ENCODE results near the gene APCDD1L. TPM values are rescaled to one million over a fixed set of nuclear protein-coding genes. Genes with fewer than 3 reads are reported as not detected.
A peak's percentile ranks its signal among the peaks of the same experiment; 100 is the strongest.

APCDD1L gene
- total RNA-seq, 2 donors from 2014 or later = 0.40 to 0.50 TPM

DNA sequence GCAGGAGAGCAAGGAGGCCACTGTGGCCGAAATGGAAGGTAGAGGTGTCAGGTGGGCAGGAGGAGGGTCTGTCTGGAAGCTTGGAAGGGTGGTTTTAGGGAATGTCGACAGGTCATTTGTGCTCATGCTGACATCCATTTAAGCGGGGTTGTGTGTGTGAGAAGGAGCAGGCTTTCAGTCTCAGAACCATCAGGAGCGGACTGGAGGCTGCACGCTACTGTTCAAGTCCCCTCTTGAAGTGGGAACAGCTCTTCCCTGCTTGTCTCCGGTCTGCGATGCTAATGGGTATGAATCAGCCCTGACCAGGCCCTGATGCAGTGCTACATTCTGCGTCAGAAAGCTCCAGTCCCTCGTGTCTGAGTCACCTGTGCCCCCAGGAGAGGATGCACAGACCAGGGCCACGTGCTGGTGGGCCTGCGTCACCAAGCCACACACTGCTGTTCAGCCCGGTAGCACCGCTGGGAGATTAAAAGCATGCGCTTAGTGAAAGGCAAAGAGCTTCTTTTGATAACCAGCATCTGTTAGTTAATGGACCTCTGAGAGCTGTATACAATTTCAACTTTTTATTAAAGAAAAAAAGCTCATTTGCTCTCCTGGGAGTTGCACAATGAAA, 58.0 kb downstream of the APCDD1L start:
- ATAC-seq (no peak), DNase-seq (no peak)
- intact Hi-C loops (cut with DNase I, micrococcal nuclease) = no loop called here

DNA sequence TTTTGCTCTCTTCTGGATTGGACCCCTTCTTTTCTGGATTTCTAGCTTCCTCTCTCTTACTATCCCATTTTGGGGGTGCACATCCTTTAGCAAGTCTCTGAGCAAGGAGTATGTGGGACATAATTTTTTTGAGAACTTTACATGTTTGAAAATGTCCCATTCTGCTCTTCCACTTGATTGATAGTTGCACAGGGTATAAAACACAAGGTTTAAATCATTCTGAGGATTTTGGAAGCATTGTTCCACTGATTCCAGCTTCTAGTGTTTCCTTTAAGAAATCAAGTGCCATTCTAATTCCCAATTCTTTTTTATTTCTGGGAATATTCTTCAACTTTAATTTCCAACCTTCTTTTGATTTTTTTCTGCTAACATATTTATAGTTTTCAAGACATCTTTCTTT, 60.7 kb downstream of the APCDD1L start:
- no peak for DNase-seq
- ATAC-seq = no peak
- intact Hi-C loops (cut with DNase I, micrococcal nuclease) = loop anchor here in 1 of 2 donors (2.0 kb wide), 1 partner anchor 30 kb away; no protein-coding TSS in a partner anchor

DNA sequence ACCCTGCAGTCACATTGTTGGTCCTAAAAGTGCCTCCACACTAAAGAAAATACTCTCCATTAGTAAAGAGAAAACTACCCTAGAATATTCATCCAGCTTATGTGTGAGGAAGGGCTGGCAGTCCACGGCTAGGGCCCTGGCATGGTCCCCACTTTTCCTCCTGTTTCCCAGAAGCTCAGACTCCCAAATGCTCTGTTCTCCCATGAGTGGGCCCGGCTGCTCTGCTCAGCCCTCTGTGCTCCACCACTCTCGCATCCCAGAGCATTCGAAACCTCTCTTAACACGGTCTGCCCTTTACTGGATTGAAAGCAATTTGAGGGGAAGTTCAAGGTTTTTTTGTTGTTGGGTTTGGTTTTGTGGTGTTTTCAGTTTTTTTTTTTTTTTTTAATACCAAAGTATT, 61.8 kb downstream of the APCDD1L start:
- intact Hi-C loops (cut with DNase I, micrococcal nuclease) = no loop called here
- no peak for DNase-seq
- ATAC-seq = no peak

DNA sequence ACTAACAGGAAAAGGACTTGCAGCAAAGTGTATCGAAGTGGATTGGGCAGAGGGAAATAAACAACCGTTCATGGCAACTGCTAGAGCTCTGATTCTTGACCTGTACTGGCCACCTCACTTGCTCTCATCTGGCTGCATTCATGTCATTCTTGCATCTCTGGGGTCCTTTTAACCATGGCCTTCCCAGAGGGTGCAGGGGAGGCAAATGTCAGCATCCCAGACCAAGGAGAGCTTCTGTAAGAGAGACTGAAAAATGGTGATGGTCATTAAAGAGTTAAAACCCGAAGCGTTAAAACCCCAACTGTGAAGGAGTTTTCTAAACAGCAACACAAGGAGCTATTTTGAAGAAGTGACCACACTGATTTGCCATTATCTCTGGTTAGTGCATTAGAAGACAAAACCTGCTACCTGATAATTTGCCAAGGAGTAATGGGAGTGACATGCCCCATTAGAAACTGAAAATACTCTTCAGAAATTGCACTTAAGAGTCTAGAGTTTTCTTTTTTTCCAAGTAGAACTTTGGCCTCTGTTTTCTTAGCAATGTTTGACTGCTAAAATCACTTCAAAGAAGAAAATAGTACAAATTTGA, 62.4 kb downstream of the APCDD1L start:
- no peak for DNase-seq
- intact Hi-C loops (cut with DNase I, micrococcal nuclease) = no loop called here
- ATAC-seq = no peak

DNA sequence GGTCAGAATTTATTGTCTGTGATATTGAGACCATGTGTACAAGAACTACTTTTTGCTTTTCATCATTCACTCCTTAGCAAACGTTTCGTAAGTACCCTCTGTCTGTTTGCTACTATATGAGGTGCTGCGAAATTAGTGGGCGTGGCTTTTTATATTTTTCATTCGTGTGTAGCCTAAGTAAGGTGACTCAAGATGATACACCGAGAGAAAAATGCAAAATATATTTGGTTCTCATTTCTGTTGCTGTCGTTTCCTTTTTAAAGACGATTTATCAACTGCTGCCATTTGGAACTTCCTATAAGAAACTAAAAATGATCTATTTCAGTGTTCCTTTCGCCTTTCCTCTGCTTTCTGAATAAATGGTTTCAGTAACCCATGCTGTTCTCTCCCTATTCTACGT, 64.9 kb downstream of the APCDD1L start:
- intact Hi-C loops (cut with DNase I, micrococcal nuclease) = no loop called here
- no peak for DNase-seq
- peak; percentile 34 for ATAC-seq

DNA sequence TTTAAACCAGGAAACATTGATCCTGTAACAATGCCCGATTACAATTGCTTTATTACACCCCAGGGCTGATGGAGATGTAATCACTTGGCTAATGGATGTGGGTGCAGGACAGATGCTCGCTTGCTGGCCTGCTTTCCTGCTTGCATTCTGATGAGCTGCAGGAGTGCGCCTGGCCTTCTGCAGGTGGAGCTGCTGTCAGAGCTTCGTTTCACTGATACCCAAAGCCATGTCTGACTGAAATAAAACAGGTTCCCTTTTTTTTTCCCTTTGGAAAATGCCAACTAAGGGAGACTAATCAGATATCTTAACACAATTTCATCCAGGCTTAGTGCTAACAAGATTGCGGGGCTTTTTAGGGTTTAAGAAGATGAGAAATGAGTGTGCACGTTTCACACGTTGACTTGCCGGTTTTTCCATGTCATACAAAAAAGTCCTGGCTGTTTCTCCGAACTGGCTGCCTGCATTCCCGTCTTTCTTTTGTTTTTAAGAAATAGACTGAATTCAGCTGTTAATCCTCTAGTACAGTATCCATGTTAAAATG, 65.4 kb downstream of the APCDD1L start:
- no peak for DNase-seq
- intact Hi-C loops (cut with DNase I, micrococcal nuclease) = loop anchor here in 1 of 2 donors (10.0 kb wide), 1 partner anchor 215 kb away; no protein-coding TSS in a partner anchor
- peak; percentile 33 for ATAC-seq

DNA sequence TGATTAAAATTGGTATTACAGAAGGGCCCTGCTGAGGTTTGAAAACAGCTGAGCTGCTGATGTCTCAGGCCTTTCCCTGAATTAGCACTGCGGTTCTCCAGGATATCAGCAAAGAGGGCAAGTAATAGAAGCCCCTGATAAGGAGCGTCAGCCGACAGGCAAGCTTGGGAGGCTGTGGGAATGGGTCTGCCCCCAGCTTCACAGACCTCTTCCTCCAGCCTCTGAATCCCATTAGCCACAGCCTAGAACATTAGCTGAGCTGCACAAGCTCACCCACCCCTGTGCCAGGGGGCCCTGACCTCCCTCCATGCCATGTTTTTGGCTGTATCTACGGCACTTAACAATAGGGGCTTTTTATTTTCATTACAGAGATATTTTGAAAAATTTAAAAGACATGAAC, 66.2 kb downstream of the APCDD1L start:
- intact Hi-C loops (cut with DNase I, micrococcal nuclease) = loop anchor here in 1 of 2 donors (10.0 kb wide), 1 partner anchor 214 kb away; no protein-coding TSS in a partner anchor
- ATAC-seq = no peak

DNA sequence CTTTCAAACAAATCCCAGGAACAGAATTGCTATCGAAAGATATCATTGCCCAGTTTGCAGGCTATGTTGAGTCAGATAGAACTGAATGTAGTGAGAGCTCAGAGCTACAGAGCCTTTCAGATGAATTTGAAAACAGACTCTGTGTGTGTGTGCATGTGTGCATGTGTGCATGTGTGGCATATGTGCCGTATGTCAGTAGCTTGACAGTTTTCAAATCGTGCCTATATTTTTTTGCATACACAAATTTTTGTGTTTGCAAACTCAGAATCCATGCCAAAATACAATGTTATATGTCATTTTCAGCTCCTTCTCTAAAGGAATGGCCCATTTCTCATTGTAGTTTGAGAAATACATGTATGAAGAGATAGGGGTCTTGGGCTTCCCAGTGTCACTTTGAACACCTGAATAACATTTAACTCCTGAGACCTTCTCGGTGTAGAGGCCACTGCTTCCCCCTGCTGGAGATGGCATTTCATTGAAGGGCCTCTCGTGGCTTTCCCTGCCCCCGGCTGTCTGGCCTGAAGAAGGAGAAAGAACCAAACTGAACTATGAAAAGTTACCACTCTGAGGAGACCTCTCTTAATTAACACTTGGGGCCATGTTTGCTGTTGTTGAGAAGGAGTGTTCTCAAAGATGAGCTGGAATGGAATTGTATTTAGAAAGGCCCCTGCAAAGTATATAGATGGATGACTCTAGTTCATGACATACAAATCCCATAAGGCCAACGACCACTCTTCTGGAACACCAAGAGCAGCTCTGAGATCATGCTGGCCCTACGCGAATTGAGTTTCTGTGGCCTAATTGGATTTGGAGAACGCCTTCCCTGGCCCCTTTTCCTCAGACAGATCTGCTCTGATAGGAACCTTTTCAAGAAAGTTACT, 67.4 kb downstream of the APCDD1L start:
- intact Hi-C loops (cut with DNase I, micrococcal nuclease) = loop anchor here in 1 of 2 donors (10.0 kb wide), 1 partner anchor 213 kb away; no protein-coding TSS in a partner anchor
- DNase-seq (peak in 1 of 2 donors; percentile 64), ATAC-seq (peak; percentile 84)

More for the DNA sequence above, 66.2 kb downstream of the APCDD1L start:
- no peak for DNase-seq

DNA sequence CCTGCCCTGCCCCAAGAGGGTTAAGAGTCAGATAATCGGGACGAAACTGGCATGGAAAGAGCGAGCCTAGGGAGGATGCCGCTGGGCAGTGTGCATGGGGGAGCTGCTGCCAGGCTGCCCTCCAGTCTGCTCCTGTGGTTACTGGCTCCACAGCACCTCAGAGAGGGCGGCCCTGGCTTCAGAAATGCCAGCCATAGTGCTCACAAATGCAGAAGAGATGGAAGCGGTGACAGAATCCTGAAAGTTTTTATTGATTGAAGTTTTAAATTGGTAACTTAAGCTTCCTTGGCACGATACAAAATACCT, 68.3 kb downstream of the APCDD1L start:
- DNase-seq (no peak), ATAC-seq (no peak)
- intact Hi-C loops (cut with DNase I, micrococcal nuclease) = loop anchor here in 1 of 2 donors (10.0 kb wide), 1 partner anchor 212 kb away; no protein-coding TSS in a partner anchor

DNA sequence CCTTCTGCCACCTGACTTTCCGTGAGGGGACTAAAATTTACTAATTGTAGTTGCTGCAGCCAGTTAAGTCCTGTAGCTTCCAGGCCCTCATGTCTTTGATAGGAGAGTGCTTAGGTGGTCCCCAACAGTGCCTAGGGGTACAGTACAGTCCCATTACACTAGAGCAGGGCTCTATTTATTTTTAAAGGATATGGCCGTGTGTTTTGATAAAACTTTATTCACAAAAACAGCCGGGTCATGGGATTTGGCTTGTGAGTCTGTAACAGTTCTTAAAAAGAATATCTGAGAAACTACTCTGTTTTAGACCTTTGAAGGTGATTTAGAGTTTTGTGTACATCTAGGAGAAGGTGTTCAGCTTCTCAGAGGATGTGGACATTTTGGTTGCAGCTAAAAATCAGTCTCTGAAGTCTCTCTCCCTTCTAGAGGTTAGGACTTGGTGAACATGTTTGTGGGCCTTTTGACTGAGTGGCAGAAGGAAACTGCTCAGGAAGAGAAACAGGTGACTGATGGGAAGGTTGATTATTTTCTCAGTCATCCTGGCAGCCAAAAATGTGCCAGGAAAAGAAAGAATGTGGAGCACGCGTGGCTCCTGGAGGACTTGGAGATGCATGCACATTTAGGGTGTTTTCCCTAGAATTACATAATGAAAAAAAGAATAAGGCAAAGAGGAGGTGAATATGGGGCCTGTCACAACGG, 68.8 kb downstream of the APCDD1L start:
- no peak for DNase-seq
- intact Hi-C loops (cut with DNase I, micrococcal nuclease) = loop anchor here in 1 of 2 donors (10.0 kb wide), 1 partner anchor 212 kb away; no protein-coding TSS in a partner anchor
- no peak for ATAC-seq

DNA sequence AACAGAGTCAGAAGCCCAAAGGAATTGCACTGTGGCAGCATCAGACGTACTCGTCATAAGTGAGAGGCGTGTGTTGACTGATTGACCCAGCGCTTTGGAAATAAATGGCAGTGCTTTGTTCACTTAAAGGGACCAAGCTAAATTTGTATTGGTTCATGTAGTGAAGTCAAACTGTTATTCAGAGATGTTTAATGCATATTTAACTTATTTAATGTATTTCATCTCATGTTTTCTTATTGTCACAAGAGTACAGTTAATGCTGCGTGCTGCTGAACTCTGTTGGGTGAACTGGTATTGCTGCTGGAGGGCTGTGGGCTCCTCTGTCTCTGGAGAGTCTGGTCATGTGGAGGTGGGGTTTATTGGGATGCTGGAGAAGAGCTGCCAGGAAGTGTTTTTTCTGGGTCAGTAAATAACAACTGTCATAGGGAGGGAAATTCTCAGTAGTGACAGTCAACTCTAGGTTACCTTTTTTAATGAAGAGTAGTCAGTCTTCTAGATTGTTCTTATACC, 70.4 kb downstream of the APCDD1L start:
- no peak for ATAC-seq
- intact Hi-C loops (cut with DNase I, micrococcal nuclease) = loop anchor here in 1 of 2 donors (10.0 kb wide), 1 partner anchor 210 kb away; no protein-coding TSS in a partner anchor
- no peak for DNase-seq

DNA sequence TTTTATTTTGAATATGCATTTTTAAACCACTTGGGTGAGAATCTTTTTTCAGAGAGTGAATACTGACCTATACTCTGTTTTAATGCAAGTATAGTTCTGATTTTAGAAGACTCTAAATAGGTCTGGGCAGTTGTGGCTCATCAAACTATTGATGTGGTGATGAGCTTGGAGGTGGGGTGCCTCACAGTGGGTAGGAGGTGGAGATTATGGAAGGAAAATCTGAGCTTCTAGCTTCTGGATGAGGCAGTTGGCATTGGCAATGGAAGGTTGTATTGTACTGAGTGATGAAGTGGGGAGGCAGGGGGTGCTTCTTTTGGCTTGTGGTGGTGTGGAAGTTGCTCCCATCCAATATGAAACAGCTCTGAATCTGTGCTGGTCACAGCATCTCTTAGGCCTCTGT, 73.5 kb downstream of the APCDD1L start:
- DNase-seq = no peak
- intact Hi-C loops (cut with DNase I, micrococcal nuclease) = loop anchor here in 1 of 2 donors (10.0 kb wide), 1 partner anchor 207 kb away; no protein-coding TSS in a partner anchor
- no peak for ATAC-seq

DNA sequence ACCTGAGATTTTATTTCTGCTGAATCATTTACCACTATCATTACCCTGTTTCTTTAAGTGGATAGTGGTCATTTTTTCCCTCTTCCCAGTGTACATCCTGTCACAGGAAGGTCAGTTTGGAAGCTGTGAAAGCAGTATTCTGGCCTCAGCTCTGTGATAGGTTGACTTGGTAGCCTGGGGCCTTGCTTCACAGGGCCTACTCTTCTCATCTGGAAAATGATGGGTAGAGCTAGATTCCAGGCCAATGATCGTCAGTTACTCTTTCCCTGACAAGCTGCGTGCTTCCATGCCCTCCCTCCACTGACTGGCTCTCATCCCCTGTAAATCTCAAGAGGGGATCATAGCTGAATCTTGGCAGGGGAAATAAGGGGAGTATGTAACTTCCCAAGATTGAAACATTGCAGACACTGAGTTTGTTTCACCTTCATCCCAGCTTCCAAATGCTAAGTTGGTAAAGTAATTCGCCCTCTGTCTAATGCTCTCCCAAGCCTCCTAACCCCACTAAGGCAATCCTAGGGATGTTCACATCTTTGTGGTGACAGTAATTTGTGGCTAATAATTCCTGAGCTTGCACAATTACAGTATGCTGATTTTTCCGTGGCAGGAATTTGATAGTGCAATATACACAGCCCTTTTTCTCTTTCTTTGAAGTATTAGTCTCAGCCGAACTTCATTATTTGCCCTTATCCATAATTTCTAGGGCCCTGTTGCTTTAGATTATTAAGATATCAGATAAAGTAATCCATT, 75.0 kb downstream of the APCDD1L start:
- DNase-seq (no peak), ATAC-seq (no peak)
- intact Hi-C loops (cut with DNase I, micrococcal nuclease) = loop anchor here in 1 of 2 donors (10.0 kb wide), 1 partner anchor 205 kb away; no protein-coding TSS in a partner anchor

DNA sequence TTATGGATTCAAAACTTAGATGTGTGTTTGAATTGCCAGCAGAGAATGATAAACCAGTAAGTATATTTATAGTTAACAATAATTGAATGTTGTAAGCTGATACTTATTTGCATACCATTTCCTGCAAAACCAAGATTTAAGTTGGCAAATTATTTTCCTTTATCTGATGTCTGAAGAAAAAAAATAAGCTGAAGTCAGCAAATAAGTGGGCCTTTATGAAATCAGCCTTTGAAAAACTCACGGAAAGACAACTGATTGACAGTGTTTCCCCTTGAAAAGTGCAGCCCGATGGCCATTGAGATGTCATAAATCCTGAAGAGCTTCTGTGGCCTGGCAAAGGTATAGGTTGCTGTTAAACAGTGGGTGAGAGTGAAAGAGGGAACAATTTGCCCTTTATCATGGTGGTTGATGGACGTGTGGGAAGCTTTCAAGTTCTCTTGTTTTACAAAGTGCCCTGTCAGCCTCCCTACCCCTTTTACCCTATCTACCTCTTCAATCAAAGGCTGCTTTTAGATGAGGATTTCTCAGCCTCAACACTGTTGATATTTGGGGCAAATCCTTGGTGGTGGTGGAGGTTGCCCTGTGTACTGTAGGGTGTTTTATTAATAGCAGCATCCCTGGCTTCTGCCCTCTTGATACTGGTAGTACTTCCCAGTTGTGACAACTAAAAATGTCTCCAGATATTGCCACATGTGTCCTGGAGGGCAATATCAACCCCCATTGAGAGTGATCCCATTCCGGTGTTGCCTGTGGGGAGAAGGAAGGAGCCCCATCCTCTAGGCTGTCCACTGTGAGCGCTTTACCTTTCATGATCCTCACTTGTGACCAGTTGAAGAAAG, 76.0 kb downstream of the APCDD1L start:
- no peak for ATAC-seq
- DNase-seq = no peak
- intact Hi-C loops (cut with DNase I, micrococcal nuclease) = no loop called here

DNA sequence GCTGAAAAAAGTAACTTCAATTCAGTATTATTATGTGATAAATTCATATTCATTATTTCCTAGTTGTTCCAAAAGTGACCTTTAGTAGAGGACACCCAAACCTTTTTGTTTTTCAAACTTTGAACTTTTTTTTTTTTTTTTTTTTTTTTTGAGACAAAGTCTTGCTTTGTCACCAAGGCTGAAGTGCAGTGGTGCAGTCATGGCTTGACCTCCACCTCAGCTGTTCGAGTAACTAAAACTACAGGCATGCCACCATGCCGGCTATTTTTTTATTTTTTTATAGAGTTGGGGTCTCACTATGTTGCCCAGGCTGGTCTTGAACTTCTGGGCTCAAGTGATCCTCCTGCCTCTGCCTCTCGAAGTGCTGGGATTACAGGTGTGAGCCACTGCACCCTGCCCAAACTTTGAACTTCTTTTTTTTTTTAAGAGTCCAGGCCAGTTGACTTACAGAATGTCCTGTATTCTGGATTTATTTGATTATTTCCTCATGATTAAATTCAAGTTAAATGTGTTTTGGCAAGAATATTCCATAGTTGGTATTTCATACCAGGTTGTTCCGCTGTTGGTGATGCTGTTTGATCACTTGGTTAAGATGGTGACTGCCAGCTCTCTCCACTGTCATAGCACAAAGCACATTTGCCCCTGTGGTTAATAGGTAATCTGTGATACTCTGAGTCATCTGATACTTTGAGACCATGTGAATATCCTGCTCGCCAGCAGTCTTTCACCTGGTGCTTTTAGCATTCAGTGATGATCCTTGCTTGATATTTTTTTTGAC, 78.1 kb downstream of the APCDD1L start:
- DNase-seq (no peak), ATAC-seq (peak; percentile 90)
- intact Hi-C loops (cut with DNase I, micrococcal nuclease) = no loop called here

DNA sequence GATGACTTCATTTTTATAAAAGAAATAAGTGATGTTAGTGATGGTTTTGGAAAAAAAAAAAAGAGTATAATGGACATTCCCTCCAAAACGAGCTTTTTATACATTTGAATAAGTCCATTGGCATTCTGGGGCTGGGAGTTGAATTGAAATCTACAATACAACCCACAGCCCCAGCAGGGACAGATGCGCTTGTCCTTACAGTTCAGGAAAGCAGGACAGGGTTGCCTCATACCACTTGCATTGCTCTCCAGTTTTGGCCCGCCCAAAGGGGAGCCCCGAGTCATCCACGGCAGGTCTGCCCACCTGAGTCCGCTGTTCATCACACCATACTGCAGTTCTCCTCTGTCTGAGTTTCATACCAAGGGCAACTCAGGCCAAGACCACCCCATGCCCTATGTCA, 80.0 kb downstream of the APCDD1L start:
- ATAC-seq = no peak

More for the DNA sequence above, 80.0 kb downstream of the APCDD1L start:
- intact Hi-C loops (cut with DNase I, micrococcal nuclease) = no loop called here
- no peak for DNase-seq

Measured in left colon (tissue), 2 donors.